Endothelial cell of umbilical vein (primary cell): Measurements from ENCODE around the gene GPR148. TPM values are rescaled to one million over a fixed set of nuclear protein-coding genes. Genes with fewer than 3 reads are reported as not detected.
A peak's percentile ranks its signal among the peaks of the same experiment; 100 is the strongest.
"Not testable (repeated sequence)": the region's sequence is repeated elsewhere in the genome, so short reads cannot be mapped to it uniquely, and the experiment has no call there.

Experiments used
- BruUV-seq: library from RNA; stranded (reverse); fragments of 400-500 nt; replicated peaks from 2 replicates; lab custom pipeline; 2021; lab: Mats Ljungman, UMichigan
- CTCF ChIA-PET: fragments of 300-600, 350-600 bp; sonication (Branson Sonifier 250); formaldehyde crosslinking; loops from one replicate; lab custom pipeline; 2021; ENCODE audit warnings: antibody characterized with exemption, inconsistent platforms; lab: Charles Lee
- POLR2A ChIA-PET: fragments of 300-600, 350-600 bp; sonication (Branson Sonifier 250); formaldehyde crosslinking; loops from one replicate; lab custom pipeline; 2021; ENCODE audit warnings: antibody characterized with exemption, inconsistent platforms; lab: Charles Lee
- DNase-seq: peaks from one replicate; pipeline ENCODE4 v3.0.0-alpha.2; 2011; ENCODE audit warnings: low read depth, low spot score
- FAIRE-seq: peaks from 2 replicates; lab custom pipeline; 2011; peaks lifted over from hg19 to GRCh38; lab: Jason Lieb, UNC
- H2AFZ ChIP-seq: 2 replicates; pipeline ENCODE4 v1.6.0; 2012; ENCODE audit warnings: low read depth, low read length, control low read depth, inconsistent platforms
- H3K27ac ChIP-seq: 2 replicates; pipeline ENCODE4 v1.5.1; 2011; ENCODE audit warnings: low read depth, mild to moderate bottlenecking, control low read depth, low read length, moderate library complexity; ENCODE audit not compliant: insufficient read depth
- H3K27me3 ChIP-seq, 2 experiments: 2 replicates each; pipeline versions ENCODE4 v1.6.0 to v1.6.1; 2011; ENCODE audit warnings: low read length in 2 of 2, mixed read lengths in 1 of 2; ENCODE audit not compliant: control insufficient read depth in 2 of 2, insufficient read depth in 2 of 2
- H3K36me3 ChIP-seq, 2 experiments: 2 replicates in 1 of 2; 3 replicates in 1 of 2; pipeline ENCODE4 v1.5.1; 2011; ENCODE audit warnings: low read length in 2 of 2, mild to moderate bottlenecking in 1 of 2, moderate library complexity in 1 of 2; ENCODE audit not compliant: control insufficient read depth in 2 of 2, insufficient read depth in 2 of 2; ENCODE audit errors: extremely low read depth in 1 of 2
- H3K4me1 ChIP-seq: 3 replicates; pipeline ENCODE4 v1.5.1; 2011; ENCODE audit warnings: mild to moderate bottlenecking, low read length; ENCODE audit not compliant: control insufficient read depth, insufficient read depth; ENCODE audit errors: extremely low read depth
- H3K4me2 ChIP-seq: 2 replicates; pipeline ENCODE4 v1.6.1; 2011; ENCODE audit warnings: low read length, control low read depth, mixed read lengths; ENCODE audit not compliant: insufficient read depth
- H3K4me3 ChIP-seq, 3 experiments: fragments of 200-600 bp in 1 of 3; sonication (generic), shearing (Covaris generic) in 1 of 3; replicated peaks in 1 of 3; 2 replicates each; pipeline ENCODE4 v1.5.1; 2011 to 2016; ENCODE audit warnings: control low read depth in 3 of 3, low read length in 3 of 3, mild to moderate bottlenecking in 2 of 3, inconsistent platforms in 1 of 3, low read depth in 1 of 3, moderate library complexity in 1 of 3; ENCODE audit not compliant: insufficient read depth in 1 of 3
- H3K79me2 ChIP-seq: 2 replicates; pipeline ENCODE4 v1.6.0; 2012; ENCODE audit warnings: low read length, inconsistent platforms; ENCODE audit not compliant: control insufficient read depth, insufficient read depth
- H3K9ac ChIP-seq: replicated peaks from 2 replicates; pipeline ENCODE3; 2011; ENCODE audit warnings: low read length, control low read depth; ENCODE audit not compliant: insufficient read depth; ENCODE audit errors: extremely low read depth
- H3K9me1 ChIP-seq: replicated peaks from 3 replicates; pipeline ENCODE4 v1.6.0; 2011; ENCODE audit warnings: mild to moderate bottlenecking, low read length; ENCODE audit not compliant: control insufficient read depth, insufficient read depth; ENCODE audit errors: extremely low read depth
- H3K9me3 ChIP-seq: replicated peaks from 2 replicates; pipeline ENCODE4 v1.5.1; 2012; ENCODE audit warnings: low read length, inconsistent platforms; ENCODE audit not compliant: control insufficient read depth, insufficient read depth
- H4K20me1 ChIP-seq: replicated peaks from 2 replicates; pipeline ENCODE3; 2011; ENCODE audit warnings: mild to moderate bottlenecking, low read length; ENCODE audit not compliant: control insufficient read depth, insufficient read depth; ENCODE audit errors: extremely low read depth
- dilution Hi-C: fragments of 300-500 bp; cut with MboI; formaldehyde crosslinking; loops from one replicate; pipeline ENCODE4 v1.15.0; 2019; ENCODE audit warnings: low sequenced_read_pairs; ENCODE audit not compliant: extremely low pct_ligation_motif_present
- intact Hi-C: fragments of 100-400 bp; cut with micrococcal nuclease; formaldehyde crosslinking; loops from one replicate; pipeline ENCODE4 v1.10.0; 2022
- polyA plus RNA-seq, 4 experiments: library from polyadenylated mRNA; depleted of rRNA in 3 of 4; stranded (reverse) in 3 of 4; unstranded in 1 of 4; fragments of >200 nt; gene quantifications; 2 replicates each; pipeline versions ENCODE4 v1.2.1 to v1.2.3, GENCODE V29; 2011 to 2012; ENCODE audit warnings: missing spikeins in 1 of 4
- total RNA-seq: library from RNA; stranded (reverse); gene quantifications from 2 replicates; pipeline ENCODE4 v1.2.3, GENCODE V29; 2021
- TF ChIP-seq, protein P1 (sequence below), 2 donors: IDR thresholded peaks; 1 replicate in 1 of 2; 2 replicates in 1 of 2; pipeline ENCODE4 v1.5.1; 2011; ENCODE audit warnings: low read length in 2 of 2, mild to moderate bottlenecking in 2 of 2, moderate library complexity in 2 of 2, control low read depth in 1 of 2, inconsistent platforms in 1 of 2, low read depth in 1 of 2; ENCODE audit not compliant: insufficient read depth in 1 of 2; ENCODE audit errors: extremely low read depth in 1 of 2

GPR148 gene
- total and polyA plus RNA-seq, 2 donors (not counting 3 experiments of a cell fraction or from before 2014, with no cell fraction given): not detected

DNA sequence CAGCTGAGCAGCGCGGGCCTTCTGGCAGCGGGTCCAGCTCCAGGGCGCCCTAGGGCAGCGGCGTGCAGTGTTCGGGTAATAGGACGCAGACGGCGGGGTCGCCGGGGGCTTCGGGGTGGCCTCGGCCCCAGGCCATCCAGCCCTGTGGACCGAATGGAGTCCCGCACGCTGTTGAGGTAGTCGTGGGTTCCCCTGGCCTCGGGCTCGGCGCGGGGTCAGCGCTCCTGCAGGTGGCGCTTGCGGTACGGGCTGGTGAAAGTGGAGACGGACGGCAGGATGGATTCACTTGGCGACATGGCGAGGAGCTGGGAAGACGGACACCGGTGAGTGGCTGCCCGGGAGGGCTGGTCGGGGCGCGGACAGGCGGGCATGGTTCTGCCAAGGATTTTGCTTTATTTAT is 35.4 kb upstream of the GPR148 start:
- dilution Hi-C loops, H3K27ac ChIP-seq, intact Hi-C loops: not testable (repeated sequence)

DNA sequence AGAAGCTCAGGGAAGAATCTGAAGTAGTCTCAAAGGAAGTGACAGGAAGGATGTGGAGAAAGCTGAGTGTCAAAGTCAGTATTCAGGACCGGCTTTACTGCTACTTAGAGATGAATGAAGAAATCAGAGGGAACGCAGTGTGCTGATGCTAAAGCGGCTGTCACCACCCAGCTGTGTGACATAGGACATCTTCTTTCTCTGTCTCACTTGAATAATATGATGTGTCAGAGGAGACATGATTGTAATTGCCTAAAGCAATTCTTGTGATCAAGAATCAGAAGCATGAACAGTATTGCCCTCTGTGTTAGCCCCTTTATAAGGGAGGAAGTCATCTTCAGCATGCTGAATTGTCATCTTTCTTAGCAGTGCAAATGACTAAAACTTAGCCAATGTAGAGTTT is 25.6 kb upstream of the GPR148 start:
- FAIRE-seq, dilution Hi-C loops, H3K9me1 ChIP-seq, H4K20me1 ChIP-seq, H3K4me2 ChIP-seq, H3K27ac ChIP-seq, H3K9ac ChIP-seq, H3K9me3 ChIP-seq, intact Hi-C loops, CTCF ChIA-PET, H3K4me1 ChIP-seq, H3K79me2 ChIP-seq, DNase-seq, H3K36me3 ChIP-seq, BruUV-seq, POLR2A ChIA-PET, H3K4me3 ChIP-seq, H3K27me3 ChIP-seq, H2AFZ ChIP-seq: not testable (repeated sequence)

More for the DNA sequence above, 35.4 kb upstream of the GPR148 start:
- BruUV-seq, H3K79me2 ChIP-seq, H3K9me3 ChIP-seq, H3K9me1 ChIP-seq, POLR2A ChIA-PET, H2AFZ ChIP-seq, H3K4me1 ChIP-seq, H3K27me3 ChIP-seq, H3K4me3 ChIP-seq, H4K20me1 ChIP-seq, H3K9ac ChIP-seq, H3K4me2 ChIP-seq, H3K36me3 ChIP-seq, FAIRE-seq: not testable (repeated sequence)
- CTCF ChIA-PET: interaction anchor here (0.9 kb wide), 1 partner anchor 180 kb away, joined by 6 read pairs; no protein-coding TSS in a partner anchor
- peak; percentile 5 for DNase-seq
- TF ChIP-seq, protein P1, sequence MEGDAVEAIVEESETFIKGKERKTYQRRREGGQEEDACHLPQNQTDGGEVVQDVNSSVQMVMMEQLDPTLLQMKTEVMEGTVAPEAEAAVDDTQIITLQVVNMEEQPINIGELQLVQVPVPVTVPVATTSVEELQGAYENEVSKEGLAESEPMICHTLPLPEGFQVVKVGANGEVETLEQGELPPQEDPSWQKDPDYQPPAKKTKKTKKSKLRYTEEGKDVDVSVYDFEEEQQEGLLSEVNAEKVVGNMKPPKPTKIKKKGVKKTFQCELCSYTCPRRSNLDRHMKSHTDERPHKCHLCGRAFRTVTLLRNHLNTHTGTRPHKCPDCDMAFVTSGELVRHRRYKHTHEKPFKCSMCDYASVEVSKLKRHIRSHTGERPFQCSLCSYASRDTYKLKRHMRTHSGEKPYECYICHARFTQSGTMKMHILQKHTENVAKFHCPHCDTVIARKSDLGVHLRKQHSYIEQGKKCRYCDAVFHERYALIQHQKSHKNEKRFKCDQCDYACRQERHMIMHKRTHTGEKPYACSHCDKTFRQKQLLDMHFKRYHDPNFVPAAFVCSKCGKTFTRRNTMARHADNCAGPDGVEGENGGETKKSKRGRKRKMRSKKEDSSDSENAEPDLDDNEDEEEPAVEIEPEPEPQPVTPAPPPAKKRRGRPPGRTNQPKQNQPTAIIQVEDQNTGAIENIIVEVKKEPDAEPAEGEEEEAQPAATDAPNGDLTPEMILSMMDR (IDR thresholded peaks at IDR 0.05; ENCODE audit: extremely low read depth in 1 of 2, insufficient read depth in 1 of 2, low read depth in 1 of 2, low read length in 2 of 2): peak in 1 of 2 donors; percentile 38

- H3K27ac ChIP-seq, intact Hi-C loops, H4K20me1 ChIP-seq, BruUV-seq, H3K9ac ChIP-seq, DNase-seq, H2AFZ ChIP-seq, dilution Hi-C loops, FAIRE-seq, H3K36me3 ChIP-seq, H3K79me2 ChIP-seq, H3K9me1 ChIP-seq, H3K4me2 ChIP-seq, H3K27me3 ChIP-seq, H3K4me3 ChIP-seq, CTCF ChIA-PET, H3K9me3 ChIP-seq, H3K4me1 ChIP-seq, POLR2A ChIA-PET: not testable (repeated sequence)
Measured at GRCh38 chr2:130714795-130715194, 14.1 kb upstream of the GPR148 start.
